ENCODE results near the gene CTF1.
"Not testable (repeated sequence)": the region's sequence is repeated elsewhere in the genome, so short reads cannot be mapped to it uniquely, and the experiment has no call there.

Gene CTF1

GRCh38 chr16:30888856-30889499, 7.4 kb upstream of the CTF1 start:
- FAIRE-seq = no peak

- no peak for FAIRE-seq
Measured at GRCh38 chr16:30889721-30890120, 6.7 kb upstream of the CTF1 start.

GRCh38 chr16:30891043-30891823, 5.2 kb upstream of the CTF1 start:
- FAIRE-seq = not testable (repeated sequence)

GRCh38 chr16:30892670-30893416, 3.6 kb upstream of the CTF1 start:
- no peak for FAIRE-seq

GRCh38 chr16:30893417-30893743, 3.0 kb upstream of the CTF1 start:
- FAIRE-seq = no peak

- FAIRE-seq = no peak
Measured at GRCh38 chr16:30893744-30894539, 2.5 kb upstream of the CTF1 start, which contains the start of gene BCL7C. BCL7C (minus strand) TSS chr16:30894077; CDS start chr16:30893944, 133 bp downstream.

GRCh38 chr16:30894540-30895368, 1.7 kb upstream of the CTF1 start:
- FAIRE-seq = no peak

- FAIRE-seq = no peak
Measured at GRCh38 chr16:30895627-30896260, 670 bp upstream of the CTF1 start.

- FAIRE-seq = peak; percentile 76
Measured at GRCh38 chr16:30896889-30897733, 697 bp downstream of the CTF1 start.

GRCh38 chr16:30899794-30900193, 3.4 kb downstream of the CTF1 start:
- no peak for FAIRE-seq

GRCh38 chr16:30900588-30900987, 4.2 kb downstream of the CTF1 start:
- no peak for FAIRE-seq

- no peak for FAIRE-seq
Measured at GRCh38 chr16:30901201-30902028, 5.0 kb downstream of the CTF1 start.

- no peak for FAIRE-seq
Measured at GRCh38 chr16:30902029-30902972, 5.9 kb downstream of the CTF1 start.

- FAIRE-seq = no peak
Measured at GRCh38 chr16:30903002-30903401, 6.6 kb downstream of the CTF1 start.

- no peak for FAIRE-seq
Measured at GRCh38 chr16:30903596-30903995, 7.2 kb downstream of the CTF1 start.

GRCh38 chr16:30904114-30904780, 7.8 kb downstream of the CTF1 start:
- FAIRE-seq = no peak

- FAIRE-seq = no peak
Measured at GRCh38 chr16:30907064-30907463, 10.7 kb downstream of the CTF1 start.
